B cell (primary cell): ENCODE data around the gene LTBP3. TPM values are rescaled to one million over a fixed set of nuclear protein-coding genes. Genes with fewer than 3 reads are reported as not detected.
"Not testable (repeated sequence)": the region's sequence is repeated elsewhere in the genome, so short reads cannot be mapped to it uniquely, and the experiment has no call there.

ENCODE experiments used
- ATAC-seq: fragments of 200-7000 bp; cut with Tn5 transposase; one replicate; pipeline ENCODE4 v1.10.0; 2021; ENCODE audit warnings: low read depth, mild to moderate bottlenecking, moderate number of reproducible peaks, moderate library complexity
- CTCF ChIA-PET: fragments of 350-600 bp; sonication (Branson Sonifier 250); formaldehyde crosslinking; loops from one replicate; lab custom pipeline; 2021; ENCODE audit warnings: antibody characterized with exemption, inconsistent platforms; lab: Charles Lee
- POLR2A ChIA-PET: fragments of 350-600 bp; sonication (Branson Sonifier 250); formaldehyde crosslinking; loops from one replicate; lab custom pipeline; 2021; ENCODE audit warnings: antibody characterized with exemption; lab: Charles Lee
- DNase-seq: peaks from one replicate; pipeline ENCODE4 v3.0.0; 2013
- H2AFZ ChIP-seq: 2 replicates; pipeline ENCODE4 v1.6.1; 2012; ENCODE audit warnings: mild to moderate bottlenecking, low read depth, low read length; ENCODE audit not compliant: insufficient read depth, poor library complexity, severe bottlenecking
- H3K27ac ChIP-seq, 2 donors: 1 replicate in 1 of 2; 2 replicates in 1 of 2; pipeline ENCODE4 v1.5.1; 2012 to 2013; ENCODE audit warnings: low read length in 2 of 2, mild to moderate bottlenecking in 2 of 2, moderate library complexity in 1 of 2
- H3K27me3 ChIP-seq, 4 experiments: fragments of 200-600 bp in 1 of 4; sonication (generic) in 1 of 4; replicated peaks in 1 of 4; 1 replicate in 2 of 4; 2 replicates in 2 of 4; pipeline versions ENCODE4 v1.6.1 to v1.7.0; 2013 to 2016; ENCODE audit warnings: low read length in 3 of 4, mild to moderate bottlenecking in 2 of 4, mixed read lengths in 1 of 4, moderate library complexity in 1 of 4; ENCODE audit not compliant: insufficient read depth in 4 of 4, control insufficient read depth in 3 of 4; ENCODE audit errors: control extremely low read depth in 1 of 4
- H3K36me3 ChIP-seq, 2 experiments: replicated peaks in 1 of 2; 1 replicate in 1 of 2; 2 replicates in 1 of 2; pipeline versions ENCODE4 v1.6.1 to v1.7.1; 2013; ENCODE audit warnings: low read length in 1 of 2; ENCODE audit not compliant: insufficient read depth in 2 of 2, control insufficient read depth in 1 of 2; ENCODE audit errors: control extremely low read depth in 1 of 2, extremely low read depth in 1 of 2
- H3K4me1 ChIP-seq, 2 donors: fragments of 200-600 bp in 1 of 2; sonication (generic) in 1 of 2; 1 replicate in 1 of 2; 2 replicates in 1 of 2; pipeline versions ENCODE4 v1.5.1 to v1.6.1; 2013 to 2017; ENCODE audit warnings: low read length in 2 of 2; ENCODE audit not compliant: control insufficient read depth in 2 of 2, insufficient read depth in 2 of 2
- H3K4me2 ChIP-seq: replicated peaks from 2 replicates; pipeline ENCODE3; 2012; ENCODE audit warnings: mild to moderate bottlenecking, low read depth, low read length; ENCODE audit not compliant: poor library complexity, severe bottlenecking
- H3K4me3 ChIP-seq, 5 experiments: fragments of 200-600 bp in 1 of 5; sonication (generic) in 1 of 5; 1 replicate in 3 of 5; 2 replicates in 2 of 5; pipeline versions ENCODE4 v1.5.1 to v1.7.0; 2011 to 2016; ENCODE audit warnings: low read length in 4 of 5, mild to moderate bottlenecking in 4 of 5, low read depth in 2 of 5, control low read depth in 1 of 5, moderate library complexity in 1 of 5; ENCODE audit not compliant: insufficient read depth in 1 of 5; ENCODE audit errors: control extremely low read depth in 1 of 5, extremely low read depth in 1 of 5
- H3K79me2 ChIP-seq: fragments of 200-600 bp; sonication (generic); one replicate; pipeline ENCODE4 v1.6.0; 2016; ENCODE audit warnings: low read length; ENCODE audit not compliant: control insufficient read depth, insufficient read depth
- H3K9ac ChIP-seq: fragments of 200-600 bp; sonication (generic); 2 replicates; pipeline ENCODE4 v1.6.1; 2017; ENCODE audit warnings: mild to moderate bottlenecking, low read length, moderate library complexity
- H3K9me3 ChIP-seq, 3 donors: one replicate each; pipeline versions ENCODE4 v1.6.1 to v1.7.1; 2013; ENCODE audit warnings: low read length in 2 of 3; ENCODE audit not compliant: control insufficient read depth in 2 of 3, insufficient read depth in 1 of 3; ENCODE audit errors: control extremely low read depth in 1 of 3
- H4K20me1 ChIP-seq: 2 replicates; pipeline ENCODE4 v1.6.0; 2012; ENCODE audit warnings: mild to moderate bottlenecking, low read length; ENCODE audit not compliant: insufficient read depth, control insufficient read depth, poor library complexity, severe bottlenecking
- H3K27ac Mint-ChIP-seq: one replicate; pipeline ENCODE4 v1.8.0; 2021; ENCODE audit warnings: mixed read lengths
- H3K27me3 Mint-ChIP-seq: one replicate; pipeline ENCODE4 v1.8.0; 2021; ENCODE audit warnings: mixed read lengths
- H3K4me1 Mint-ChIP-seq: one replicate; pipeline ENCODE4 v1.8.0; 2021; ENCODE audit warnings: mixed read lengths
- H3K4me3 Mint-ChIP-seq: one replicate; pipeline ENCODE4 v1.8.0; 2021; ENCODE audit warnings: mixed read lengths
- H3K9me3 Mint-ChIP-seq: one replicate; pipeline ENCODE4 v1.8.0; 2022; ENCODE audit warnings: mixed read lengths; ENCODE audit not compliant: insufficient read depth
- WGBS: methylation state at CpG from one replicate; pipeline ENCODE4 v1.1.5; 2013; ENCODE audit warnings: missing lambda C conversion rate; ENCODE audit not compliant: insufficient coverage; 5-methylcytosine and 5-hydroxymethylcytosine counted together
- intact Hi-C: fragments of 100-400 bp; cut with micrococcal nuclease; formaldehyde crosslinking; loops from one replicate; pipeline ENCODE4 v1.10.0; 2022
- polyA plus RNA-seq: library from polyadenylated mRNA; depleted of rRNA; stranded (reverse); fragments of >200 nt; gene quantifications from 2 replicates; pipeline ENCODE4 v1.2.3, GENCODE V29; 2012
- total RNA-seq, 2 donors: library from RNA; stranded (reverse); fragments of 120-200 nt in 1 of 2; gene quantifications; 1 replicate in 1 of 2; 2 replicates in 1 of 2; pipeline versions ENCODE4 v1.2.3 to v1.2.4, GENCODE V29; 2013 to 2022

The LTBP3 gene
- total and polyA plus RNA-seq, 2 donors (not counting 1 experiment from before 2014, with no cell fraction given): 65.1 to 69.0 TPM

DNA sequence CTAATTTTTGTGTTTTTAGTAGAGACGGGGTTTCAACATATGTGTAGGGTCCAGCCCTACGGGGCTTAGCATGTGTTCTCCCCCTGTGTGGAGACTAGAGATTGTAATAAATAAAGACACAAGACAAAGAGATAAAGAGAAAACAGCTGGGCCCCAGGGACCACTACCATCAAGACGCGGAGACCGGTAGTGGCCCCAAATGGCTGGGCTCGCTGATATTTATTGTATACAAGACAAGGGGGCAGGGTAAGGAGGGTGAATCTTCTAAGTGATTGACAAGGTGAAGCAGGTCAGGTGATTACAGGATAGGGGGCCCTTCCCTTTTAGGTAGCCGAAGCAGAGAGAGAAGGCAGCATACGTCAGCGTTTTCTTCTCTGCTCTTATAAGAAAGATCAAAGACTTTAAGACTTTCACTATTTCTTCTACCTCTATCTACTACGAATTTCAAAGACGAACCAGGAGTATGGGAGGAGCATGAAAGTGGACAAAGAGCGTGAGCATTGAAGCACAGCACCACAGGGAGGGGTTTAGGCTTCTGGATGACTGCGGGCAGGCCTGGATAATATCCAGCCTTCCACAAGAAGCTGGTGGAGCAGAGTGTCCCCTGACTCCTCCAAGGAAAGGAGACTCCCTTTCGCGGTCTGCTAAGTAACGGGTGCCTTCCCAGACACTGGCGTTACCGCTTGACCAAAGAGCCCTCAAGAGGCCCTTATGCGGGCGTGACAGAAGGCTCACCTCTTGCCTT lies 36.2 kb downstream of the LTBP3 start:
- not testable (repeated sequence) for H3K36me3 ChIP-seq, ATAC-seq, H3K27me3 Mint-ChIP-seq, H3K9me3 ChIP-seq, H3K4me2 ChIP-seq, H3K4me3 Mint-ChIP-seq, H3K9ac ChIP-seq, H3K4me3 ChIP-seq, H3K27ac ChIP-seq, H3K9me3 Mint-ChIP-seq, H3K27ac Mint-ChIP-seq, H3K27me3 ChIP-seq, H2AFZ ChIP-seq, DNase-seq
- peaks cover 37% of the 10 kb centered on the region for H3K4me1 Mint-ChIP-seq
- Histone ChIP-seq H3K79me2 (peaks cover 18% of the 10 kb centered on the region), H4K20me1 (peaks cover 19% of the 10 kb centered on the region), H3K4me1 (peaks cover 39 to 41% of the 10 kb centered on the region in 2 donors)
- intact Hi-C loops: loop anchor here (10.0 kb wide), 1 partner anchor 477 kb away; the partner anchor contains the start of gene SAC3D1
- CTCF ChIA-PET: interaction anchor here (1.0 to 1.7 kb wide), 2 partner anchors 68 to 412 kb away, joined by 3 read pairs; no protein-coding TSS in a partner anchor
- 96% methylated on average over 5 of the region's 20 CpGs for WGBS
- POLR2A ChIA-PET: interaction anchor here (1.4 kb wide), 1 partner anchor 19 kb away, joined by 4 read pairs; no protein-coding TSS in a partner anchor

DNA sequence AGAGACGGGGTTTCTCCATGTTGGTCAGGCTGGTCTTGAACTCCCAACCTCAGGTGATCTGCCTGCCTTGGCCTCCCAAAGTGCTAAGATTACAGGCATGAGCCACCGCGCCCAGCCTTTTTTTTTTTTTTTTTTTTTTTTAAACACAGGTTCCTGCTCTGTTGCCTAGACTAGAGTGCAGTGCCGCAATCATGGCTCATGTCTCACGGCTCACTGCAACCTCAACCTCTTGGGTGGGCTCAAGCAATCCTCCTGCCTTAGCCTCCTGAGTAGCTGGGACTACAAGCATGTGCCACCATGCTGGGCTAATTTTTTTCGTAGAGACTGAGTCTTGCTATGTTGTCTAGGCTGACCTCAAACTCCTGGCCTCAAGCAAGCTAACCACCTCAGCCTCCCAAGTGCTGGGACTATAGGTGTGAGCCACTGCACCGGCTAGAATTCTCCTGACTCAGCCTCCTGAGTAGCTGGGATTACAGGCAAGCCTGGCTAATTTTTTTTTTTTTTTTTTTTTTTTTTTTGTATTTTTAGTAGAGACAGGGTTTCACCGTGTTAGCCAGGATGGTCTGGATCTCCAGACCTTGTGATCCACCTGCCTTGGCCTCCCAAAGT lies 39.1 kb downstream of the LTBP3 start:
- H3K9me3 Mint-ChIP-seq, H3K27ac ChIP-seq, H4K20me1 ChIP-seq, DNase-seq, H3K4me3 Mint-ChIP-seq, H3K4me2 ChIP-seq, H3K4me3 ChIP-seq, H3K79me2 ChIP-seq, H3K27ac Mint-ChIP-seq, H3K27me3 ChIP-seq, H2AFZ ChIP-seq, H3K27me3 Mint-ChIP-seq, H3K9ac ChIP-seq, H3K9me3 ChIP-seq, intact Hi-C loops, ATAC-seq, H3K36me3 ChIP-seq: not testable (repeated sequence)
- POLR2A ChIA-PET: interaction anchor here (0.6 to 0.7 kb wide), 4 partner anchors 74 to 152 kb away, joined by 4 to 14 read pairs (median 6); no protein-coding TSS in a partner anchor
- CTCF ChIA-PET: interaction anchor here (0.7 kb wide), 1 partner anchor 9 kb away, joined by 4 read pairs; no protein-coding TSS in a partner anchor
- WGBS: 100% methylated on average over 3 of the region's 8 CpGs
- peaks cover 22% of the 10 kb centered on the region for H3K4me1 Mint-ChIP-seq
- H3K4me1 ChIP-seq: peaks cover 21 to 22% of the 10 kb centered on the region in 2 donors
